WTC11 (cell line): ENCODE data around the gene PRXL2A. TPM values are rescaled to one million over a fixed set of nuclear protein-coding genes. Genes with fewer than 3 reads are reported as not detected.
"Not testable (repeated sequence)": the region's sequence is repeated elsewhere in the genome, so short reads cannot be mapped to it uniquely, and the experiment has no call there.

ENCODE experiments used
- ATAC-seq: fragments of 200-7000 bp; cut with Tn5 transposase; 2 replicates; pipeline ENCODE4 v1.10.0; 2021; ENCODE audit warnings: mild to moderate bottlenecking, moderate library complexity
- CTCF ChIA-PET: fragments of 300-600 bp; sonication (Branson Sonifier 250); formaldehyde crosslinking; loops from one replicate; lab custom pipeline; 2021; ENCODE audit warnings: antibody characterized with exemption; lab: Charles Lee
- POLR2A ChIA-PET: fragments of 350-600 bp; sonication (Branson Sonifier 250); formaldehyde crosslinking; loops from one replicate; lab custom pipeline; 2021; ENCODE audit warnings: antibody characterized with exemption; lab: Charles Lee
- DNase-seq: peaks from one replicate; pipeline ENCODE4 v3.0.0; 2021; ENCODE audit warnings: low spot score
- H3K27ac Mint-ChIP-seq: 2 replicates; pipeline ENCODE4 v1.8.0; 2021; ENCODE audit warnings: mixed read lengths
- H3K27me3 Mint-ChIP-seq: 2 replicates; pipeline ENCODE4 v1.8.0; 2021; ENCODE audit warnings: low read depth, mild to moderate bottlenecking, moderate library complexity, mixed read lengths
- H3K36me3 Mint-ChIP-seq: 2 replicates; pipeline ENCODE4 v1.8.0; 2021; ENCODE audit warnings: mixed read lengths
- H3K4me1 Mint-ChIP-seq: 2 replicates; pipeline ENCODE4 v1.8.0; 2022; ENCODE audit warnings: mixed read lengths
- H3K4me3 Mint-ChIP-seq: 2 replicates; pipeline ENCODE4 v1.8.0; 2021; ENCODE audit warnings: mild to moderate bottlenecking, moderate library complexity, mixed read lengths
- H3K9me3 Mint-ChIP-seq: 2 replicates; pipeline ENCODE4 v1.8.0; 2021; ENCODE audit warnings: mixed read lengths
- ARID4B ChIP-seq: sonication (generic); formaldehyde crosslinking; IDR thresholded peaks from 2 replicates; pipeline ENCODE4 v1.8.0; 2023; ENCODE audit warnings: missing genetic modification reagents, mild to moderate bottlenecking, borderline replicate concordance
- E2F5 ChIP-seq: sonication (generic); formaldehyde crosslinking; IDR thresholded peaks from 2 replicates; pipeline ENCODE4 v1.8.1; 2022; ENCODE audit warnings: mild to moderate bottlenecking, moderate library complexity, missing genetic modification reagents
- EMX1 ChIP-seq: fragments of 250-450 bp; sonication (Bioruptor Pico); IDR thresholded peaks from 2 replicates; pipeline ENCODE4 v1.8.0; 2021; ENCODE audit warnings: mild to moderate bottlenecking
- ERG ChIP-seq: fragments of 250-450 bp; sonication (Bioruptor Pico); IDR thresholded peaks from 2 replicates; pipeline ENCODE4 v1.8.0; 2021; ENCODE audit warnings: mild to moderate bottlenecking
- FOXK1 ChIP-seq: sonication (generic); formaldehyde crosslinking; IDR thresholded peaks from 2 replicates; pipeline ENCODE4 v1.8.0; 2022; ENCODE audit warnings: mild to moderate bottlenecking, moderate library complexity, missing genetic modification reagents
- HMGA2 ChIP-seq: fragments of 250-450 bp; sonication (Bioruptor Pico); IDR thresholded peaks from 2 replicates; pipeline ENCODE4 v1.4.0; 2021; ENCODE audit warnings: mild to moderate bottlenecking, moderate library complexity
- HMGXB4 ChIP-seq: sonication (generic); formaldehyde crosslinking; IDR thresholded peaks from 2 replicates; pipeline ENCODE4 v1.8.1; 2023; ENCODE audit warnings: mild to moderate bottlenecking, moderate library complexity, missing genetic modification reagents
- IRF2 ChIP-seq: sonication (generic); formaldehyde crosslinking; IDR thresholded peaks from 2 replicates; pipeline ENCODE4 v1.8.0; 2022; ENCODE audit warnings: low read depth, missing genetic modification reagents, borderline replicate concordance
- MXD4 ChIP-seq: fragments of 250-450 bp; sonication (Bioruptor Pico); IDR thresholded peaks from 2 replicates; pipeline ENCODE4 v1.8.0; 2021; ENCODE audit warnings: mild to moderate bottlenecking, moderate library complexity, borderline replicate concordance
- MYBL2 ChIP-seq: sonication (generic); formaldehyde crosslinking; IDR thresholded peaks from 2 replicates; pipeline ENCODE4 v1.8.1; 2023; ENCODE audit warnings: mild to moderate bottlenecking, moderate library complexity, missing genetic modification reagents
- NFYB ChIP-seq: sonication (generic); formaldehyde crosslinking; conservative IDR thresholded peaks from 2 replicates; pipeline ENCODE4 v1.8.0; 2022; ENCODE audit warnings: low read depth, missing genetic modification reagents
- SOX15 ChIP-seq: fragments of 250-450 bp; sonication (Bioruptor Pico); IDR thresholded peaks from 2 replicates; pipeline ENCODE4 v1.9.0; 2021; ENCODE audit warnings: mild to moderate bottlenecking
- TP53 ChIP-seq: sonication (generic); formaldehyde crosslinking; IDR thresholded peaks from 2 replicates; pipeline ENCODE4 v1.8.1; 2023; ENCODE audit warnings: mild to moderate bottlenecking, missing genetic modification reagents
- ZNF121 ChIP-seq: sonication (generic); formaldehyde crosslinking; IDR thresholded peaks from 2 replicates; pipeline ENCODE4 v1.8.0; 2023; ENCODE audit warnings: missing genetic modification reagents
- ZNF138 ChIP-seq: sonication (generic); formaldehyde crosslinking; conservative IDR thresholded peaks from 2 replicates; pipeline ENCODE4 v1.8.1; 2022; ENCODE audit warnings: mild to moderate bottlenecking, moderate library complexity, missing genetic modification reagents
- ZNF232 ChIP-seq: sonication (generic); formaldehyde crosslinking; IDR thresholded peaks from 2 replicates; pipeline ENCODE4 v1.8.0; 2022; ENCODE audit warnings: mild to moderate bottlenecking, missing genetic modification reagents
- ZNF423 ChIP-seq: fragments of 250-450 bp; sonication (Bioruptor Pico); IDR thresholded peaks from 2 replicates; pipeline ENCODE4 v2.1.2; 2022; ENCODE audit warnings: mild to moderate bottlenecking, moderate library complexity
- ZNF512 ChIP-seq: sonication (generic); formaldehyde crosslinking; IDR thresholded peaks from 2 replicates; pipeline ENCODE4 v1.8.1; 2022; ENCODE audit warnings: missing genetic modification reagents, borderline replicate concordance
- ZSCAN18 ChIP-seq: fragments of 250-450 bp; sonication (Bioruptor Pico); IDR thresholded peaks from 2 replicates; pipeline ENCODE4 v2.1.2; 2022; ENCODE audit warnings: mild to moderate bottlenecking, moderate library complexity
- total RNA-seq: library from RNA; stranded (reverse); gene quantifications from 3 replicates; pipeline ENCODE4 v1.2.3, GENCODE V29; 2021

Gene PRXL2A
- total RNA-seq, 1 experiment from 2014 or later = 46.6 TPM

- ChIA-PET CTCF (interaction anchor here (0.6 kb wide), 1 partner anchor 89 kb away, joined by 3 read pairs; no protein-coding TSS in a partner anchor), POLR2A (no interaction called here)
- H3K4me1 Mint-ChIP-seq = peaks cover 68% of the 10 kb centered on the region
These were observed 8.2 kb downstream of the PRXL2A start for GRCh38 chr10:80416479-80417098.

GRCh38 chr10:80417256-80417655 is 8.9 kb downstream of the PRXL2A start:
- H3K9me3 Mint-ChIP-seq, DNase-seq, ATAC-seq, POLR2A ChIA-PET, H3K36me3 Mint-ChIP-seq: not testable (repeated sequence)
- Mint-ChIP-seq H3K4me1 (peaks cover 68% of the 10 kb centered on the region), H3K4me3 (peak overlapping the region; percentile 57), H3K27me3 (peaks cover 22% of the 10 kb centered on the region), H3K27ac (peak overlapping the region; percentile 24; the same call in 1 of the 2 replicates)
- CTCF ChIA-PET = interaction anchor here (0.6 kb wide), 1 partner anchor 88 kb away, joined by 3 read pairs; no protein-coding TSS in a partner anchor

More at GRCh38 chr10:80416479-80417098, 8.2 kb downstream of the PRXL2A start:
- TF ChIP-seq ARID4B (no peak), ZNF232 (CRISPR knock-in tag) (no peak), E2F5 (no peak), MYBL2 (CRISPR knock-in tag) (no peak)
- no peak overlapping the region for H3K27ac Mint-ChIP-seq
- DNase-seq = peak; percentile 22
- H3K4me3 Mint-ChIP-seq = peak overlapping the region; percentile 57
- no peak for ATAC-seq
- H3K27me3 Mint-ChIP-seq = peaks cover 22% of the 10 kb centered on the region
- H3K36me3 Mint-ChIP-seq = peaks cover 3% of the 10 kb centered on the region
- H3K9me3 Mint-ChIP-seq = no peaks in the 10 kb centered on the region

- DNase-seq (no peak), ATAC-seq (no peak)
- Mint-ChIP-seq H3K27ac (no peak overlapping the region), H3K4me3 (no peak overlapping the region), H3K9me3 (no peaks in the 10 kb centered on the region), H3K36me3 (peaks cover 32% of the 10 kb centered on the region), H3K27me3 (peaks cover 8% of the 10 kb centered on the region), H3K4me1 (peaks cover 38% of the 10 kb centered on the region)
- ChIA-PET POLR2A (no interaction called here), CTCF (interaction anchor here (1.5 to 2.2 kb wide), 3 partner anchors 23 to 84 kb away, joined by 3 to 11 read pairs (median 5); no protein-coding TSS in a partner anchor)
- TF ChIP-seq TP53 (CRISPR knock-in tag) (no peak), HMGA2 (CRISPR knock-in tag) (no peak), ZNF121 (CRISPR knock-in tag) (no peak), MXD4 (CRISPR knock-in tag) (no peak), ZNF512 (CRISPR knock-in tag) (no peak), ZNF232 (CRISPR knock-in tag) (no peak), ZNF138 (no peak), FOXK1 (CRISPR knock-in tag) (no peak), SOX15 (CRISPR knock-in tag) (no peak), IRF2 (CRISPR knock-in tag) (no peak), EMX1 (CRISPR knock-in tag) (no peak), HMGXB4 (no peak), NFYB (no peak), ZNF423 (CRISPR knock-in tag) (no peak), MYBL2 (CRISPR knock-in tag) (no peak), ERG (CRISPR knock-in tag) (no peak), ZSCAN18 (CRISPR knock-in tag) (no peak)
These were observed 12.8 kb downstream of the PRXL2A start for GRCh38 chr10:80421050-80421706.
